Stimulated activated CD8-positive, alpha-beta memory T cell treated with anti-CD3 and anti-CD28 coated beads, Interleukin-4, amount 100 ng/mL, for 24 hours (primary cell): Measurements from ENCODE around the gene GNG4.

ENCODE experiments used
- DNase-seq: peaks from one replicate; pipeline ENCODE4 v3.0.0-alpha.2; 2020; ENCODE audit warnings: low read depth

Gene GNG4

GRCh38 chr1:235649368-235650163 lies at the start of gene GNG4:
TSS of gene GNG4 (minus strand) at chr1:235649784. CDS start at chr1:235583838, 65,946 bp downstream.
- no peak for DNase-seq

- DNase-seq = no peak
Measured at GRCh38 chr1:235697508-235697907, 47.9 kb upstream of the GNG4 start.

DNA sequence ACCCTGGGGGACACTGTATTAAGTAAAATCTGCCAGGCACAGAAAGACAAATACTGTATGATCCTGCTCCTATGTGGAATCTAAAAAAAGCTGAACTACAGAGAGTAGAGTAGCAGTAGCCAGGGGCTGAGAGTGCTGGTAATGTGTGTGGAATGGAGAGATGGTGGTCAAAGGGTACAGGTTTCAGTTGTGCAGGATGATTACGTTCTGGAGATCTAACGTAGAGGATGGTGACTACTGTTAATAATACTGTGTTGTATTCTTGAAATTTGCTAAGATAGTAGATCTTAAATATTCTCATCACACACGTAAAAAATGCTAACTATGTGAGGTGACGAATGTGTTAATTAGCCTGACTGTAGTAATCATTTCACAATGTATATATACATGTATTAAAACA lies 39.8 kb upstream of the GNG4 start:
- no peak for DNase-seq

- DNase-seq = no peak
Measured at GRCh38 chr1:235688096-235688495, 38.5 kb upstream of the GNG4 start.

- DNase-seq = no peak
Measured at GRCh38 chr1:235683653-235684052, 34.1 kb upstream of the GNG4 start.

GRCh38 chr1:235682216-235682615 lies 32.6 kb upstream of the GNG4 start:
- no peak for DNase-seq

- DNase-seq = no peak
Measured at GRCh38 chr1:235679644-235680043, 30.1 kb upstream of the GNG4 start.

GRCh38 chr1:235679005-235679404 lies 29.4 kb upstream of the GNG4 start:
- DNase-seq = no peak

DNA sequence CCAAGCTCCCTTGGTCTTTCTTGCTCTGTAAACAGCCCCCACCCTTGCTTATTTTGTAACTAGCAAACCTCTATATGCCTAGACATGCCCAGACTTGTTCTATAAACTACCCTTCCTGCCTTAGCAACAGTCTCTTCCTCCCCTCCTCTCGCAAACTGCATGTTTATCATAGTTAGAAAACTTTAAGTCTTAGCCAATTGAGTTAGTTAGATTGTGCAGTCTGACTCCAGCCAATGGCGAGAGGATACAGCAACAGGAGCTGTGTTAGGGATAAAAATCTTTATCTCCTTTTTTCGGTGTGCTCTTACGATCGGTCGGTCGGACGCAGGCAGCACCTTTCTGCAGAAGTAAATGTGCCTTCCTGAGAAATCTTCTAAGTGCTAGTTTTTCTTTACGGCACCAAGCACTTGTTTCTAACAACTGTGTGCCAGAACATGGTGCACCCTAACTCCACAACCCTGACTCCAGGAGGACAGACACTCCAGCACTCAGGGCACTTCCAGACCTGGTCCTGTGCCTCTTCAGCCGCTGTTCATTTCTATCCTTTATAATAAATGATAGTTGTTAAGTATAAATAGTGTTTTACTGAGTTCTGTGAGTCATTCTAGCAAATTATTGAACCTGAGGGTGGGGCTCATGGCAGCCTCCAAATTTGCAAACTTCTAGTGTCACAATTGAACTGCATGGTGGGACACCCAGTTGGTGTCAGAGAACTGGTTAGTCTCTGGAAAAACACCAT lies 25.7 kb upstream of the GNG4 start:
- no peak for DNase-seq

GRCh38 chr1:235673981-235674380 lies 24.4 kb upstream of the GNG4 start:
- DNase-seq = no peak

DNA sequence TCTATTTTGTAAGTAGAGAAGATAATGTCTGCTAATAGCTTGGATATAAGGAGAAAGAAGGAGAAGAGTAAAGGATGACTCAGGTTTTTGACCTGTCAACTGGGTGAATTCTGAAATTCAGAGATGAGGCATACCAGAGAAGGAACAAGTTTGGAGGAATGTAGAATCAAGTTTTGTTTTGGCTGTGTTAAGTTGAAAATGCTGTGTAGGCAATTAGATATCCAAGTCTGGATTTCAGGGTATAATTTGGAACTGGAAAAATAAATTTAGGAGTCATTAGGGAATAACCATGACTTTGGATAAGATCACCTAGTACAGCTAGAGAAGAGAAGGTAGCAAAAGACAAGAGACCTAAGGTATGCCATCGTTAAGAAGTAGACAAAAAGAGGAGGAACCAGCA lies 22.4 kb upstream of the GNG4 start:
- DNase-seq = no peak

- no peak for DNase-seq
Measured at GRCh38 chr1:235670157-235670776, 20.7 kb upstream of the GNG4 start.

GRCh38 chr1:235669277-235669676 lies 19.7 kb upstream of the GNG4 start:
- no peak for DNase-seq

GRCh38 chr1:235663628-235664027 lies 14.0 kb upstream of the GNG4 start:
- no peak for DNase-seq

DNA sequence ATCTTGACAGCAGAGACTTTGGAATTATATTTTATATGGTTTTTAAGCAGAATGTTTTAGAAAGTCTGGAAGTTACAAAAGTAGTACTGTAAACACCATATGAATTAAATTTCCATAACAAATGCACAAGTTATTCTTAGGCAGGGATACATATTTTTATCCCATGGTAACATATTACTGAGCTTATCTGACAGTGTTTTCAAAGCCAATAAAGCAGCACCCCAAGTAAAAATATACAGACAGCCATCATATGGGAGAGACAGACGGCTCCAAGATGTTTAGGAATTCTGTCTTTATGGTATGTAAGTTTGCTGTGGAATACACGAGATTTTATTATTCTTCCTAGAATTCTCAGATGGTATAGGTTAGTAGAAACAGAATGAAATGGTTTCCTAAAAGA lies 12.0 kb upstream of the GNG4 start:
- DNase-seq = no peak

- no peak for DNase-seq
Measured at GRCh38 chr1:235659186-235659771, 9.7 kb upstream of the GNG4 start.

DNA sequence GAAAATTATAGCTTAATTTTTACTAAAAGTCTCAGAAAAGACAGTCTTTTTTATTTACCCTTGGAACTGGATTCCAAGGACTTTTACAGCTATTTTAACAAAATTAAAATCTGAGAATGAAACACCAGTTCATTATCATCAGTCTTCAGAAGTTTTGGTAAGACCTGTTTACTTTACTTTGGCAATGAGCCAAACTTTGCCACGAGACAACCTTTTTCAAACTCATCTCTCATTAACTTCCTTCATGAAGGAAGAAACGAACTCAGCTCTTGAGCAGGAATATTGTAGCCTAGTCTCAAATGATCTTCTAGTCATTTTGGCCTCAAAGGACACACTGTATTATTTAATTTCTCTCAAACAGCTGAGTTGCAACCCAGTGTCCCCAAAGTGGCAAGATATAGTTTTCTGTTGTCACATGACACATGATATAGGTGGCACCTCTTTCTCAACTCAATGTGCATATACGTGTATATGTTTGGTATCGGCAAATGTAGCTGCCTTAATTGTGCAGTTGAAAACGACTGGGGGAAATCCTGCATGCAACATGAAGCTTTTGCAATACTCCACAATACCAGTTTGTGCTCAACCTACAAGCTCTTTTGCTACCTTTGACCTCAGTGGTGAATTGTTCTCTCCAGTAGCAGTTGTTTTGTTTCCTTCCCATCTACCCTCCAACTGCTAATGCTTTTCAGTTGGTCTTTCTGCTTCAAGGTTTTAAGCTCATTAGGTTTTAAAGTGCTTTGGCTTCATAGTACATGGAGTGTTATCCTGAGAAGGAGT lies 8.4 kb upstream of the GNG4 start:
- DNase-seq = no peak

DNA sequence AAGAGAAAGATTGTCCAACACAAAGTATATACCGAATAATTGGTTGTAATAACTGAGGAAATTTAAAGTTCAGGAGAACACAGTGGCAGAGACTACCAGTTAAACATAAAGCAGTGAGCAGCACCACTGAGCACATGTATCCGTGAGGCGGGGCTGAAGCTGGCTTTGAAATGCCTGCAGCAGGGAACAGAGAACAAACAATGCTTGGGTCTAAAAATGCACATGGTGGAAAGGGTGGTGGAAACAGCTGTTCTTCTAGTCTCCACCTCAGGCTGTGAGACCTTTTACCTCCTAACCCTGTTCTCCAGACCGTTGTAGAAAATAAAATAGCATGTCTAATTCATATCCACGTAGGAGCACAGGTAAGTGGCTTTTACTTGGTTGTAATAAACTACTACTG lies 7.7 kb upstream of the GNG4 start:
- no peak for DNase-seq

DNA sequence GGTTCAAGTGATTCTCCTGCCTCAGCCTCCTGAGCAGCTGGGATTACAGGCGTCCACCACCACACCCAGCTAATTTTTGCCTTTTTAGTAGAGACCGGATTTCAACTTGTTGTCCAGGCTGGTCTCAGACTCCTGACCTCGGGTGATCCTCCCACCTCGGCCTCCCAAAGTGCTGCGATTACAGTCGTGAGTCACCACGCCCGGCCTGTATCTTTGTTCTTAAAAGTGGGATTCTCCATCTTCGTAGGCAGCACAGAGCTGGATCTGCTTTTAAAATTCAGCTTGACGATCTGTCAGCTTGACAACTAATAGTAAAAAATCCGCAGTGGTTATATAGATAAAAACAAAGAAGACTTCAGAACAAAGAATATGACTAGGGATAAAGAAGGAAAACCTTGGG lies 2.8 kb upstream of the GNG4 start:
- no peak for DNase-seq

DNA sequence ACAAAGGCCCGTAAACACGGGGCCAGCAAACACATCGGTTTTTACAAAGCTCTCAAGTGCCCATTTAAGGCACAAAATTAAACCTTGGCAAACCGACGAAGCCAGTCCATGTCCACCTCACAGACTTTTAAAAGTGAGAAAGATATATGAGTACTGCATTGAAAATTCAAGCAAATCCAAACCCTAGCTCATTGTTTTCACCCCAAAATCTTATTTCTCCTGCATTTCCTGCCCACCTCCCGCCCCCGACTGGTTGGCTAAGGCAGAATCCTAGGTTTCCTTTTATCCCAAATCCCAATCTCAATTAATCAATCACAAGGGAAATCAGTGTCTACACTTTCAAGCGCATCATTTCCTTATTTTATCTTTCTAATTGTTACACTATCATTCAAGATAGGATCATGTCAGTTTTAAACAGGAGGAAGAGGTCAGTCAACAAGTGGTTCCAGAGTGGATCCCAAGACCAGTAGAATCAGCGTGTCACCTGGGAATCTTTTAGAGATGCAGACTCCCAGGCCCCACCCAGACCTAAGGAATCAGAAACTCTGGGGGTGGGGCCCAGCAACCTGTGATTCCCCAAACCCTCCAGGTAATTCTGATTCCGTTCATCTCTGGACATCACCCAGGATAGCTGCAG lies 1.7 kb upstream of the GNG4 start:
- DNase-seq = no peak
